8988T (cell line): ENCODE results near the gene EPOP.
"Not testable (repeated sequence)": the region's sequence is repeated elsewhere in the genome, so short reads cannot be mapped to it uniquely, and the experiment has no call there.

Experiments used
- DNase-seq: peaks from one replicate; pipeline ENCODE4 v3.0.0; 2011

The EPOP gene

DNA sequence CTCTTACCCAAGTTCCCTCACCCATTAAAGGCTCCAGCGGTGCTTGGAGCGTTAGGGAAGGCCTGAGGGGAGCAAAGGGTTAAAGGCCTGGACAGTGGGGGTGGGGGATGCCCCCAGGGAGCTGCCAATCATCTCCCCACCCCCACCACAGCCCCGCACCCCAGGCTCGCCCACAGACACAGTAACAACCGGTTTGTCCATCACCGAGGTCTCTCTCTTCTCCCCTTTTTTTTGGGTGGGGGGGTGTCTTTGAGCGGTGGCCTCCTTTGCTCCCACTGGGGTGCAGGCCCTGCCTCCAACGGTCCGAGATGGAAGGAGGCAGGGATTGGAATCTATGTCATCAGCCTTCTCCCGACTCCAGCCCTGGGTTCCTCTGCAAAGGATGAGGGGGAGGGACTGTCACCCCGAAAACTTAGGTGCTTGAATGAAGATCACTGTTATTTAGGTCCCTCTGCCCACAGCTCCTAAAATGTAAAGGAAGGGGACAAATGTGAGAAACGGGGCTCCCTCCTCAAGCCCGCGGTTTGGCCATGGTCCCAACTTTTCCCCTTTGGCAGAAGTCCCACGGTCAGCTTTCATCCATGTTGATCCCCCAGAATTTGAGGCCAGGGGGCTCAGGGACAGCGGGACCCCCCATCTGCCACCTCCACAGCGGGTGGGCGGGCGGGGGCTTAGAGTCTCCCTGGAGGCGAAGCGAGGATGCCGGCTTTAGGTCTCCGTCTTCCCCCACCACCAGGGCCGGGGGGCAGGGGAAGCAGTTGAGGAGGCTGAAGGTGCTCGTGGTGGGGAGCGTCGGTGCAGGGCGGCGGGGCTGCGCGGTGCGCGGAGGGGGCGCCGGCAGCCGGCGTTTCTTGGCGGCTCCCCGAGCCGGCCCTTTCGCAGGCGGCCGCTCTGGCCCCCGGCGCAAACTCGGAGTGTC lies 1.7 kb downstream of the EPOP start:
- DNase-seq: no peak

DNA sequence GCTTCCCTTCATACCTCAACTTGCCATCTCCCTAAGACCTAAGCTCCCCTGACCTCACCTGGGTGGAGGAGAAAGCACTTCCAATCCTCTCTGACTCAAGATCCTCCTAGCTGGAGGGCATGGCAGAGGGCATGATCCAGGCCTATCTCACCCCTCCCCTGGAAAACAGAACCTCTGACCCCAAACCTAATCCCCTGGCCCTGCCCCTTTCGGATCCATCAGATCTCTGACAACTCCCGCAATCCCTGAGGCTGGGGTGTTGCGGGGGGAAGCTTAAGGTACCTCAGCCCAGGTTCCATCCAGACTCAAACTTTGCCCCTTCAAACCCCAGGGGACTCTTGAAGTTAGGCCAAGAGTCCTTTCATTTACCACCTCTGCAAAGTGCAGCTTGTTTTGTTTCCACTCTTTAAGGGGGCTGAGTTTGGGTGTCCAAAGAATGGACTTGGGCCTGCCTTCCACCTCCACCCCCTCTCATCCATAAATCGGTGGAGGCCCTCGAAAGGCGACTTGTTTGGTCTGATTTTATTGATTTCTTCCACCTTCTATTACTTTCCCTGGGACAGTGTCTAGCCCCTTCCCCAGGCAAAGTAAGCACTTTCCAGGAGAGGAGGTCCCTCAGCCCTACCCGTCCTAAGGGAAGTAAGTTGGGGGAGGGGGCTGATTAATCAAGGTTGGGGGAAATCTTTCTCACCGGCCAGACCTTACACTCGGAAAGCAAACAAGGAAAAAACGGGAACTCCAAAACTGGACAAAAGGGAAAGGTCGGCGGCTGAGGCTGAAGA lies 2.6 kb downstream of the EPOP start:
- no peak for DNase-seq

DNA sequence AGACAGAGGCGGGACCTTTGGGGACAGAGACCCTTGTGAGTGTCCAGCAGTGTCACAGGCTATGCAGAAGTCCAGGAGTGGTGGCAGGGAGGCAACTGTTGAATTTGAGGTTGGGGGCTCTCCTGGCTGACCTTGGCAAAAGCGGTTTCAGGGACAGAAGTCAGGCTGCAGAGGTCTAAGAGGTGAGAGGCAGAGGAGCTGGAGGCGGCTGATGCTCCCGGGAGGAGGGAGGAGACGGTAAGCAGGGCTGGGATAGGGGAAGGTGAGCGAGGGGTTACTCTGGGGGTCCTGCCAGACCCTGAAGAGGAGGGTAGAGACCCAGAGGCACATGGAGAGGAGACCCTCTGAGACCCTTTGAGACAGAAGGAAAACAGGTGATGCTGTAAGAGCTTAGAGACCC lies 5.2 kb downstream of the EPOP start:
- no peak for DNase-seq

DNA sequence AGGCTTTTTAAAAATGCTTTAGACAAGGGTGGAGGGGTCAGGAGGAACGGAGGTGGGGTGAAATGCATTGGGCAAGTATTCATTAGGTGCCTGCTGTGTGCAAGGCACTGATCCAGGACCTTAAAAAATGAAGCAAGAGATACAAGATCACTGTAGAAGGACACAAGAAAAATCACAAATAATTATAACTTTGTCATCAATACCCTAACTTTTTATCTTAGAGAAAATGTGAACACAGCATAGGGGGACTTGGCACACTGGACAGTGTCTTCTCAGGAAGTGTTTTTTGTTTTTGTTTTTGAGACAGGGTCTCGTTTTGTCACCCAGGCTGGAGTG lies 7.0 kb downstream of the EPOP start:
- no peak for DNase-seq

DNA sequence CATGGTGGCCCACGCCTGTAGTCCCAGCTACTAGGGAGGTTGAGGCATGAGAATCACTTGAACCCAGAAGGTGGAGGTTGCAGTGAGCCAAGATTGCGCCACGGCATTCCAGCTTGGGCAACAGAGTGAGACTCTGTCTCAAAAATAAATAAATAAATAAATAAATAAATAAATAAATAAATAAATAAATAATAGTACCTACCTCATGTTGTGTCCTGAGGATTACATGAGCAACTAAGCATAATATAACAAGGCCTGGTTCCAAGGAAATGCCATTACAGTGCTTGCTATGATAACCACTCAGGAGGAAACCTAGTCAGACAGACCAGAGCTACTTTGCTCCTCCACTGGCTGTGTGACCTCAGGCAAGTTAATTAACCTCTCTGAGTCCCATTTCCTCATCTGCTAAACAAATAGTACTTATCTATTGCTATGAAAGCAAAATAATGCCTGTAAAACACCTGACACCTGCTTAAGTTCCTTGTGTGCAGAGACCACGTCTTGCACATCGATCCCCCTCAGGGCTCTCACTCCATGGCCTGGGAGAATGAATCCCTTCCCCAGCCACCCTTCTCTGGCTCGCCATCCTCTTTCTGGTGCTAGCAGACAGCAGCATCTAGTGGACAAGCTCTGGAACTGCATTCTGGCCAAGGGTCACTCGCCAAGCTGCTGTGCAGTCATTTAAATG lies 7.5 kb downstream of the EPOP start:
- DNase-seq: peak; percentile 61

DNA sequence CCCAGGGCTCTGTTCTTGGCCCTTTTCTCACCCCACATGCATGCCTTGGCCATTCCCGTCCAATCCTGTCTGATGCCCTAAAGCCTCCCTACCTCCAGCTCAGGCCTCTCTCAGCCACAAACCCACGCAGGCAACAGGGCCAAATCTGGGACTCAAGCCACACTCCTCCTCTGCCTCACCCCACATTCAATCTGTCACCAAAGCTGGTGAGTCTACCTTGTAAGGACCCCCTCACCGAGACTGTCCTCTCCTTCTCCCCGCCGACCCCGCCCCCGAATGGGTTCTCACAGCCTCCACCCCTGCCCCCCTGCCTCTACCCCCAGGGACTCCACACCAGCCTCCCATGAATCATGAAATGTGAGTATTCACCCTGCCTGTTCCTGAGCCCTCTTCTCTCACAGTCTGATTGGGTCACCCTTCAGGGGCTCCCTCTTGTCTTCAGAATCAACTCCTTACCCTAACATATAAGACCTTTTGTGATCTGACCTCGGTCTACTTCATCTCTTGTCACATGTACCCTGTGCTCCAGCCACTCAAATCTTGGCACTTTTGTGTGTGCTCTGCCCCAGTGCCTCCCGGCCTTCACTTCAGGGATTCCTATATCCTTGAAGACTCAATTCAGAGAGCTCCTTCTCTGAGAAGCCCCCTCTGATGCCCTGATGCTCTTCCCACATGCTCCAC lies 10.7 kb downstream of the EPOP start:
- no peak for DNase-seq

DNA sequence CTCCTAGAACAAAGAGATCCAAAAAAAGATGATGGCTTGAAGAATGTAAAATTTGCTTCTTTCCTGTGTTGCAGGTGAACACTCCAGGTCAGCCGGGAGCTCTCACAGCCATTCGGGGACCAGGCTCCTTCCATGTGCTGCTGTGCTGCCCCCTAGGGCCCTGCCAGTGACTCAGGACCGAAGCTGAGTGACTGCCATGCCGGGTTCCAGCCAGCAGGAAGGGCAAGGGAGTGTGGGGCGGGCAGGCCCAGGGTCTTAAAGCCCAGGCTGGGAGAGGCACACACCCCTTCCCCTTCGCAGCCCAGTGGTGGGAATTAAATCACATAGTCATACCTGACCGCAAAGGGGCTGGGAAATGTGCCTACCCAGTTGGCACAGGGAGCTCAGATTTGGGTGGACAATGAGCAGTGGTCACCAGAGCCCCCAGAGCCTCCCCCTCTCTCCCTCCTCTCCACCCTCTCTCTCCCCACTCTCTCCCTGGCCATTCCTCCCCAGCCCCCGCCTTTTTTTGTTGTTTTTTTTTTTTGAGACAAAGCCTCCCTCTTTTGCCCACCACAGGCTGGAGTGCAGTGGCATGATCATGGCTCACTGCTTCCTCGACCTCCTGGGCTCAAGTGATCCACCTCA lies 11.5 kb downstream of the EPOP start:
- DNase-seq: peak; percentile 76

DNA sequence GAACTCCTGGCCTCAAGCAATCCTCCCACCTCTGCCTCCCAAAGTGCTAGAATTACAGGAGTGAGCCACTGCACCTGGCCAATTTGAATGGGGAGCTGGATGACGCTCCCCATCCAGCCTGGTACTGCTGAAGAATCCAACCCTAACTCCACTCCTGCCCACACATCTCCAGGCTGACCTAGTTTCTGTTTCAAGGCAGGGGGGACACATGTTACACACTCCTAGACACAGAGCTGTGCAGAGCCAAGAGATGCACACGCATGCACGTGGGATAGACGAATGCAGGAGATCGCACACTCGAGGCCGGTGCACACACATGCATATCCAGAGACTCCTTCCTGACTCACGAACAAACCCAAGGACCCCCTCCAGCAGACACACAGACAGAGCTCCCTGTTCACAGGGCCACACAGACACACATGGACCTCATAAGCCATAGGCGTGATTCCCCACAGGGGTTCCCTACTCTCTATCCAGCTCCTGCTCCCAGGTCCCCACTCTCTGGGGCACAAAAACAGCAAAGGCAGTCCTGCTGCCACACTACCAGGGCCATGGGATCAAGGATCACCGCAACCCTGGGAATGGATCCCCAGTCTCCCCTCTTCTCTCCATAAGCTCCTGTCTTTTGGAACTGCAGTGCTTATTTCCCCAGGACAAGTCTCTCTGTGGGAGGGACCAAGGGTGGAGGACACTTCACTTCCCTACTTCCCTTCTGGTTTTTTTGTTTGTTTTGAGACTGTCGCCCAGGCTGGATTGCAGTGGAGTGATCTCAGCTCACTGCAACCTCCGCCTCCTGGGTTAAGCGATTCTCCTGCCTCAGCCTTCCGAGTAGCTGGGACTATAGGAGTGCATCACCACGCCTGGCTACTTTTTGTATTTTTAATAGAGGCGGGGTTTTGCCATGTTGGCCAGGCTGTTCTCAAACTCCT lies 14.4 kb downstream of the EPOP start:
- DNase-seq: no peak

DNA sequence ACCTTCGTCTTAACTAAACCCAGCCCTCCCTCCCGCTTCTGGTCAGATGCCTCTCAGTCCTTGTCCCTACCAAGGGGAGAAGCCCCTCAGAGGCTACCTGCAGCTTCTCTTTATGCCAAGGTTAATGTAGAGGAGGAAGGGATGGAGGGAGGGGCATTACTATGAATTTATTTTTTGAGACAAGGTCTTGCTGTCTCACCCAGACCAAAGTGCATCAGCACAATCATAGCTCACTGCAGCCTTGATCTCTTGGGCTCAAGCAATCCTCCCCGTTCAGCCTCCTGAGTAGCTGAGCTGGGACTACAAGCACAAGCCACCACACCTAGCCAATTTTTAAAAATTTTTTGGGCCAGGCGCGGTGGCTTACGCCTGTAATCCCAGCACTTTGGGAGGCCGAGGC lies 15.3 kb downstream of the EPOP start:
- DNase-seq: no peak

DNA sequence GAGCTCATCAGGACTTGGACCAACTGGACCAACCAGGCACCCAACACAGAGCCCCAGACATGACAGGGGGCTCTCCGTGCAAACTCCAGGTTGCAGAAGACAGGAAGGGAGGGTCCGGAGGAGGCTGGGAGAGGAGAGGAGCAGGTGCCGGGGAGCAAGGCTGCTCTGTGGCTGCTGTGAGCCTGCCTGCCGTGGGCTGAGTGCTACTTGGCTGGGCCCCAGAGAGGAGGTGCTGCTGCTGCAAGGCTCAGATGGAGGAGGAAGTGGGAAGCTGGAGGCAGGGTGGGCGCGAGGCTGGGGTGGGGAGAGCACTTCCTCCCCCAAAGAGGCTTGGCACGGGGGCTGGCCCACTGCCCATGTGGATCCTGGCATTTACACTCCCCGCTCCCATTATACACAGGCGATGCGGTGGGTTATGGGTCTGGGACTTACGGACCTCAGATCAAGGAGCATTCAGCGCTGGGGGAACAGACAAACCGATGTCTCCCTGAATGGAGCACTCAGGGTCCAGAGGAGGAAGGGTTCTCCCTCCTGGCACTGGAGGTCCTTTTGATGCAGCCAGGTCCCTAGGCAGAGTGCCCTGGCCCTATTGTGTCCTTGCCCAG lies 15.9 kb downstream of the EPOP start:
- DNase-seq: no peak

DNA sequence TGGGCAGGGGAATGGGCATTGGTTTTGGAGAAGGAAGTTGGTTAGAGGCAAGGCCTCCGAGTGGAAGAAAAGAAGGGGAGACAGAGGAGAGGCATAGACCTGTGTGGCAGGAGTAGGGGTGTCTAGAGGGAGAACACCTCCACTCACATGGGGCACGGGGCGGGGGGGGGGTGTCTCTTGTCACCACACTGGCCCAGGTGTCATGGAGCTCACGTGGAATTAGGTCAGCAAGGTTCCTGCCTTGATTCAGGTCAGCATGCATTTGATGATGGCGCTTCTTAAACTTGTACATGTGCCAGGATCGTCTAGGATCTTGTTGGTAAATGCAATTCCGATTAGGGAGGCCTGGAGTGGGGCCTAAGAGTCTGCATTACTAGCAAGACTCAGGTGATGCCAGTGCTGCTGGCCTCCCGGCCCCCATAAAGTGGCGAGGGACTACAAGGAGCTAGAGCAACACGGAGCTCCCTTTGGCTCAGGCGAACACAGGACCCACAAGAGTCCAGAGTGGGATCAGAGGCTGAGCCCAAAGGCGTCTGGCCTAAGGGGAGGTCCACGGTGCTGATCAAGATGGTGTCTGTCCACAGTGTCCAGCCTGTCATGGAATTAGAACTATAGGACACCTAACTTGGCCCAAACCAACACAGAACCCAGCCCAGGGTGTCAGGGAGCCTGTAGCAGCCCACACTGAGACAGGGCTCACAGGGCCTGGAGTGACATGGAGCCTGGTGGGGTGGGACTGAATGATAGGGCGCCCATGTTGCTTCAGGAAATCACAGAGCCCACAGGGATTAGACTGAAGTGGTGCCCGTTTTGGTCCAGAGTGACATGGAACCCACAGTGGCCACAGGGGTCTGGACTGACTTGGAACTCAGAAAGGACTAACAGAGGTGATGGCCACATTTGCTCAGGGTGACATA lies 16.7 kb downstream of the EPOP start:
- no peak for DNase-seq

DNA sequence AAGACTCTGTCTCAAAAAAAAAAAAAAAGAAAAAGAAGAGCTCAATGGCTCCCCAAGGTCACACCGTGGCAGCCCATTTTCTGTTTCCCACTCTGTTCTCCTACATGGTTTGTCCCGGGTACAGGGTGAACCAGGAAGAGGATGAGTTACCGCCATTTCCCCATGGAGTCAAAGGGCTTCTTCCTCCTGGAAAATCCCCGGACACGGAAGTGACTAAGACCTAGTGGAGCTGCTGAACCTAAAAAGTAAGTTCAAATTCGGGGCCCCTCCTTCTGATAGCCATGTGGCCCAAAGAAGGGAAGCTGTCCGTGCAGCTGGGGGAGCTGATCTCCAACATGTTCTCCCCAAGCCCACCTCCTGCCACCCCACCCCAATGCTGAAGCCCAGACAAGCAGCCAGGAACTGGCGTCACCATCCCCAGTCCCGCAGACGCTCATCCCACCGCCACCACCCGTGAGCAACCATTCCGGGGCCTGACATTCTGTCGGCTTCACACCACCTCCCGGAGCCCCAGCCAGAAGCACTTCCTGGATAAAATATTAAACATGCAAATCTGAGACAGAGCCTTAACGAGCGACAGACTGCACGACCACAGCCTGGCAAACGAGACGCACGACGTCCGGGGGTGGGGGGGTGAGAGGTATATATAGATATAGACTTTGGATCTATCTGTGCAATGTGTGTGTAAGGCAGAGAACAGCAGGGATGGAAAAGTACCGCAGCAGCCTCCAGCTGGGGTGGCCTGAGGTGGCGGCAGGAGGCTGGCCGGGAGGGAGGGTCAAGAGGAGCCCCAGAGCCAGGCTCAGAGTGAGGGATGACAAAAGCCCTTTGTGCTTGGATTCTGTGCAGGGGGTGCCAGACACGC lies 17.6 kb downstream of the EPOP start:
- no peak for DNase-seq

DNA sequence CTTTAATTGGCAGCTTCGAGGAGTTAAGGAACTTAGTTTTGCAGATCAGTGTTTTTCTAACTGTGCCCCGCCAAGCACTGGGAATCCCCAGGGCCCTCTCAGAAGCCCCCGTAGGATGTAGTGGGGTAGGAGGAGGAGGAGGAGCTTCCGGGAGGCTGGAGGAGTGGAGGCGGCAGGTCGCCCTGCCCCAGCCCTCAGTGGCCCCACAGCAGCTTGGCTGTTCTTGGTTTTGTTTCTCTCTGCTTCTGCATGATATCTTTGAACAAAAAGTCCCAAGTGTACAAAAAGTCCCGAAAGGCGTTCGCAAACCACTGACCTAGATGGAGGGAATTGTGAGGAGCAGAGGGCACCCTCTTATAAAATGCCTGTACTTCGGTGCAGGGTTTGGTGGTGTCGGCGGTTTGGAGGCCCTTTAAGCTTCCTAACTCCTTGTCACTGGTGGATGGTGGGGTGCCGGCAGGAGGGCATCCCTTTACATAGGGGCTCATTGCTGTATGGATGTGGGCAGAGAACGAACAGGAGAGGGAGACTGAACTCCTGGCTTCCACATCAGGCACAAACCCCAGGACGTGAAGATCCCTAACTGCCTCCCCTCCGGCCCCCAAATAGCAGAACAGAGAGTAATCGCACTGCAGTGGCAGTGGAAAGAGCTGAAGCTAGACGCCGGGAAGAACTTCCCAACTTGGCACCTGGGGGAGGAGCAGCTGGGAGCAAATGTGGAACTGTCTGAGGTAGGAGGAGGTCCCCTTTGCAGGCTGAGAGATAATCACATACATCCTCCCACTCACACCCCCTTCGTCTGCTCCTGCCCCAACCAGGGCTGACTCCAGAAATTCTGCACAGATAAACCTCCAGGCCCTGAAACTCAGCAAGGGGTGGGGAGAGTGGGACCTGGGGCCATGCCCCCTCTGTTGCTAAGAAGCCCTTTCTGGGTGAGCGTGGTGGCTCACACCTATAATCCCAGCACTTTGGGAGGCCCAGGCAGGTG lies 20.1 kb downstream of the EPOP start:
- no peak for DNase-seq

DNA sequence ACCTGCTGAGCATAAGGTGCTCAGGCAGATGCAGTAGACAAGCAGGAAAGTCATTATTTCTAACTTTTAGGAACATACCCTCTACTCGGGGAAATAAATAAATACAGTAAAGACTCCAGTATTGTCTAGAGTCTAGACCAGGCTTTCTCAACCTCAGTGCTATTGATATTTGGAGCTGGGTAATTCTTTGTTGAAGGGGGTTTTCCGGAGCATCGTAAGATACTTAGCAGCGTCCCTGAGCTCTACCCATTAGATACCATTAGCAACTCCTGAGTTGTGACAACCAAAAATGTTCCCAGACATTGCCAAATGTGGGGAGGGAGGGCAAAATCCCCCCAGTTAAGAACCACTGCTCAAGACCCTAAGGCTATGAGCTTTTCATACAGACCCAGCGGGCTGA lies 21.1 kb downstream of the EPOP start:
- no peak for DNase-seq

DNA sequence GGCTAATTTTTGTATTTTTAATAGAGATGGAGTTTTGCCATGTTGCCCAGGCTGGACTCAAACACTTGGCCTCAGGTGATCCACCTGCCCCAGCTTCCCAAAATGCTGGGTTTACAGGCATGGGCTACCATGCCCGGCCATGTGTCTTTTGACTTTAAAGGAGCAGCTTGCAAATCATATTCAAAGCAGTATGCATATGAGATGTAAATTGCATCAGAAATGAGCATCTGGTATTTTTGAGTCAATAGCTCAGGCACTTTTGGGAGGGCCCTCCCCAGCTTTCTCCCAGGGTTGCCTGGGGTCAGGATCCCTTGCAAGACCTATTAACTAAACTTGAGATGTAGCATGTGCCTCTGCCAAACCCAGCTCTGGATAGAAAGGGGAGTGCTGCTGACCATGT lies 21.5 kb downstream of the EPOP start:
- no peak for DNase-seq

DNA sequence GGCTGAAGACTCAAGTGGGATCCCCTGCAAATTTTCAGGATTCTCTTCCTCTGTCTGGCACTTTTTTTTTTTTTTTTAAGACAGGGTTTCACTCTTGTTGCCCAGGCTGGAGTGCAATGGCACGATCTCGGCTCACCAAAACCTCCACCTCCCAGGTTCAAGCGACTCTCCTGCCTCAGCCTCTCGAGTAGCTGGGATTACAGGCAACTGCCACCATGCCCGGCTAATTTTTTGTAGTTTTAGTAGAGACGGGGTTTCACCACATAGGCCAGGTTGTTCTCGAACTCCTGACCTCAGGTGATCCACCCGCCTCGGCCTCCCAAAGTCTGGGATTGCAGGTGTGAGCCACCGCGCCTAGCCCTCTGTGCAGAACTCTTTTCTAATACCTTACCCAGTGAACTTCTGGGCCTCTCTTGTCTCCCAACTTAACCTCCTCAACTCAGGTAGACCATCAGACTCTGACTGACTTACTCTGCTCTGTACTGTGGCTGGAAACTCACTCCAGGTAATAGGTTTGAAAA lies 24.0 kb downstream of the EPOP start:
- DNase-seq: not testable (repeated sequence)

DNA sequence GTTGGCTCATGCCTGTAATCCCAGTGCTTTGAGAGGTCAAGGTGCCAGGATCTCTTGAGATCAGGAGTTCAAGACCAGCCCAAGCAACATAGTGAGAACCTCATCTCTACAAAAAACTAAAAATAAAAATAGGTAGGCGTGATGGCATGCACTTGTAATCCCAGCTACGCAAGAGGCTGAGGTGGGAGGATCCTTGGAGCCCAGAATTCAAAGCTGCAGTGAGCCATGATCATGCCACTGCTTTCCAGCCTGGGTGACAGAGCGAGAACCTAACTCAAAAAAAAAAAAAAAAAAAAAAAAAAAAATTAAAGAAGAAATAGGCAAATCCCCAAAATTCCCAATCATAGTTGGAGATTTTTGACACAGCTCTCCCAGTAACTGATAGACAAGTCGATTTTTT lies 36.8 kb downstream of the EPOP start:
- DNase-seq: no peak
